Endothelial cell of umbilical vein (primary cell): ENCODE results near the gene SPRYD3. TPM values are rescaled to one million over a fixed set of nuclear protein-coding genes. Genes with fewer than 3 reads are reported as not detected.

Experiments
- BruUV-seq: library from RNA; stranded (reverse); fragments of 400-500 nt; replicated peaks from 2 replicates; lab custom pipeline; 2021; lab: Mats Ljungman, UMichigan
- CTCF ChIA-PET: fragments of 300-600, 350-600 bp; sonication (Branson Sonifier 250); formaldehyde crosslinking; loops from one replicate; lab custom pipeline; 2021; ENCODE audit warnings: antibody characterized with exemption, inconsistent platforms; lab: Charles Lee
- POLR2A ChIA-PET: fragments of 300-600, 350-600 bp; sonication (Branson Sonifier 250); formaldehyde crosslinking; loops from one replicate; lab custom pipeline; 2021; ENCODE audit warnings: antibody characterized with exemption, inconsistent platforms; lab: Charles Lee
- DNase-seq: peaks from one replicate; pipeline ENCODE4 v3.0.0-alpha.2; 2011; ENCODE audit warnings: low read depth, low spot score
- FAIRE-seq: peaks from 2 replicates; lab custom pipeline; 2011; peaks lifted over from hg19 to GRCh38; lab: Jason Lieb, UNC
- H2AFZ ChIP-seq: 2 replicates; pipeline ENCODE4 v1.6.0; 2012; ENCODE audit warnings: low read depth, low read length, control low read depth, inconsistent platforms
- H3K27ac ChIP-seq: 2 replicates; pipeline ENCODE4 v1.5.1; 2011; ENCODE audit warnings: low read depth, mild to moderate bottlenecking, control low read depth, low read length, moderate library complexity; ENCODE audit not compliant: insufficient read depth
- H3K27me3 ChIP-seq, 2 experiments: 2 replicates each; pipeline versions ENCODE4 v1.6.0 to v1.6.1; 2011; ENCODE audit warnings: low read length in 2 of 2, mixed read lengths in 1 of 2; ENCODE audit not compliant: control insufficient read depth in 2 of 2, insufficient read depth in 2 of 2
- H3K36me3 ChIP-seq, 2 experiments: 2 replicates in 1 of 2; 3 replicates in 1 of 2; pipeline ENCODE4 v1.5.1; 2011; ENCODE audit warnings: low read length in 2 of 2, mild to moderate bottlenecking in 1 of 2, moderate library complexity in 1 of 2; ENCODE audit not compliant: control insufficient read depth in 2 of 2, insufficient read depth in 2 of 2; ENCODE audit errors: extremely low read depth in 1 of 2
- H3K4me1 ChIP-seq: 3 replicates; pipeline ENCODE4 v1.5.1; 2011; ENCODE audit warnings: mild to moderate bottlenecking, low read length; ENCODE audit not compliant: control insufficient read depth, insufficient read depth; ENCODE audit errors: extremely low read depth
- H3K4me2 ChIP-seq: 2 replicates; pipeline ENCODE4 v1.6.1; 2011; ENCODE audit warnings: low read length, control low read depth, mixed read lengths; ENCODE audit not compliant: insufficient read depth
- H3K4me3 ChIP-seq, 3 experiments: fragments of 200-600 bp in 1 of 3; sonication (generic), shearing (Covaris generic) in 1 of 3; replicated peaks in 1 of 3; 2 replicates each; pipeline ENCODE4 v1.5.1; 2011 to 2016; ENCODE audit warnings: control low read depth in 3 of 3, low read length in 3 of 3, mild to moderate bottlenecking in 2 of 3, inconsistent platforms in 1 of 3, low read depth in 1 of 3, moderate library complexity in 1 of 3; ENCODE audit not compliant: insufficient read depth in 1 of 3
- H3K79me2 ChIP-seq: 2 replicates; pipeline ENCODE4 v1.6.0; 2012; ENCODE audit warnings: low read length, inconsistent platforms; ENCODE audit not compliant: control insufficient read depth, insufficient read depth
- H3K9ac ChIP-seq: replicated peaks from 2 replicates; pipeline ENCODE3; 2011; ENCODE audit warnings: low read length, control low read depth; ENCODE audit not compliant: insufficient read depth; ENCODE audit errors: extremely low read depth
- H3K9me1 ChIP-seq: replicated peaks from 3 replicates; pipeline ENCODE4 v1.6.0; 2011; ENCODE audit warnings: mild to moderate bottlenecking, low read length; ENCODE audit not compliant: control insufficient read depth, insufficient read depth; ENCODE audit errors: extremely low read depth
- H3K9me3 ChIP-seq: replicated peaks from 2 replicates; pipeline ENCODE4 v1.5.1; 2012; ENCODE audit warnings: low read length, inconsistent platforms; ENCODE audit not compliant: control insufficient read depth, insufficient read depth
- H4K20me1 ChIP-seq: replicated peaks from 2 replicates; pipeline ENCODE3; 2011; ENCODE audit warnings: mild to moderate bottlenecking, low read length; ENCODE audit not compliant: control insufficient read depth, insufficient read depth; ENCODE audit errors: extremely low read depth
- CTCF ChIP-seq, 2 donors: IDR thresholded peaks; 1 replicate in 1 of 2; 2 replicates in 1 of 2; pipeline ENCODE4 v1.5.1; 2011; ENCODE audit warnings: low read length in 2 of 2, mild to moderate bottlenecking in 2 of 2, moderate library complexity in 2 of 2, control low read depth in 1 of 2, inconsistent platforms in 1 of 2, low read depth in 1 of 2; ENCODE audit not compliant: insufficient read depth in 1 of 2; ENCODE audit errors: extremely low read depth in 1 of 2
- EZH2 ChIP-seq: IDR thresholded peaks from 2 replicates; pipeline ENCODE4 v1.6.1; 2012; ENCODE audit warnings: borderline replicate concordance, low read depth, mild to moderate bottlenecking, moderate library complexity, low read length, inconsistent platforms; ENCODE audit not compliant: severe bottlenecking
- FOS ChIP-seq: IDR thresholded peaks from 2 replicates; pipeline ENCODE4 v1.6.1; 2011; ENCODE audit warnings: mild to moderate bottlenecking, low read length, moderate library complexity, borderline replicate concordance; ENCODE audit not compliant: insufficient read depth
- GATA2 ChIP-seq: IDR thresholded peaks from 2 replicates; pipeline ENCODE4 v1.7.0; 2011; ENCODE audit warnings: low read depth, mild to moderate bottlenecking, moderate library complexity, mixed read lengths, low read length; ENCODE audit not compliant: insufficient read length, insufficient read depth
- JUN ChIP-seq: IDR thresholded peaks from 2 replicates; pipeline ENCODE4 v1.6.1; 2011; ENCODE audit warnings: borderline replicate concordance, low read depth; ENCODE audit not compliant: insufficient read length, insufficient read depth
- MYC ChIP-seq: IDR thresholded peaks from one replicate; pipeline ENCODE4 v1.6.1; 2011; ENCODE audit warnings: mild to moderate bottlenecking, low read depth, low read length
- POLR2A ChIP-seq: IDR thresholded peaks from 2 replicates; pipeline ENCODE4 v1.6.1; 2012; ENCODE audit warnings: low read depth, mild to moderate bottlenecking, control low read depth, low read length
- POLR2AphosphoS5 ChIP-seq: IDR thresholded peaks from 2 replicates; pipeline ENCODE4 v1.6.1; 2012; ENCODE audit warnings: low read depth, mild to moderate bottlenecking, control low read depth, low read length, moderate library complexity; ENCODE audit not compliant: insufficient read depth
- dilution Hi-C: fragments of 300-500 bp; cut with MboI; formaldehyde crosslinking; loops from one replicate; pipeline ENCODE4 v1.15.0; 2019; ENCODE audit warnings: low sequenced_read_pairs; ENCODE audit not compliant: extremely low pct_ligation_motif_present
- intact Hi-C: fragments of 100-400 bp; cut with micrococcal nuclease; formaldehyde crosslinking; loops from one replicate; pipeline ENCODE4 v1.10.0; 2022
- polyA plus RNA-seq, 4 experiments: library from polyadenylated mRNA; depleted of rRNA in 3 of 4; stranded (reverse) in 3 of 4; unstranded in 1 of 4; fragments of >200 nt; gene quantifications; 2 replicates each; pipeline versions ENCODE4 v1.2.1 to v1.2.3, GENCODE V29; 2011 to 2012; ENCODE audit warnings: missing spikeins in 1 of 4
- total RNA-seq: library from RNA; stranded (reverse); gene quantifications from 2 replicates; pipeline ENCODE4 v1.2.3, GENCODE V29; 2021
- TF ChIP-seq, protein P1 (sequence below): IDR thresholded peaks from 2 replicates; pipeline ENCODE4 v1.6.1; 2011; ENCODE audit not compliant: insufficient read depth, insufficient read length

The SPRYD3 gene
- total and polyA plus RNA-seq, 2 donors (not counting 3 experiments of a cell fraction or from before 2014, with no cell fraction given), result 38.6 to 39.2 TPM

- no peak for FAIRE-seq
- CTCF ChIA-PET, result no interaction called here
- dilution Hi-C loops, result no loop called here
Observed at GRCh38 chr12:53115891-53116648, 36.9 kb upstream of the SPRYD3 start.

More at GRCh38 chr12:53115891-53116648, 36.9 kb upstream of the SPRYD3 start:
- Histone ChIP-seq H3K27me3 (no peaks in the 10 kb centered on the region), H3K4me2 (no peak overlapping the region), H3K27ac (no peak overlapping the region), H3K4me3 (no peak overlapping the region), H3K9me3 (no peaks in the 10 kb centered on the region), H3K4me1 (no peaks in the 10 kb centered on the region), H2AFZ (no peak overlapping the region), H3K9me1 (no peaks in the 10 kb centered on the region), H3K9ac (no peak overlapping the region), H3K36me3 (no peaks in the 10 kb centered on the region), H4K20me1 (no peaks in the 10 kb centered on the region), H3K79me2 (no peaks in the 10 kb centered on the region)
- intact Hi-C loops, result no loop called here
- POLR2A ChIA-PET, result no interaction called here
- TF ChIP-seq FOS, result no peak
- no peak for TF ChIP-seq POLR2A
- TF ChIP-seq, protein P1, sequence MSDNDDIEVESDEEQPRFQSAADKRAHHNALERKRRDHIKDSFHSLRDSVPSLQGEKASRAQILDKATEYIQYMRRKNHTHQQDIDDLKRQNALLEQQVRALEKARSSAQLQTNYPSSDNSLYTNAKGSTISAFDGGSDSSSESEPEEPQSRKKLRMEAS, result no peak
- TF ChIP-seq CTCF (IDR thresholded peaks at IDR 0.05; ENCODE audit: extremely low read depth in 1 of 2, insufficient read depth in 1 of 2, low read depth in 1 of 2, low read length in 2 of 2), result no peak
- no peak for TF ChIP-seq JUN
- no peak for TF ChIP-seq POLR2AphosphoS5
- TF ChIP-seq MYC, result no peak
- TF ChIP-seq EZH2, result no peak
- TF ChIP-seq GATA2, result no peak
- no TSS peak for BruUV-seq
- no peak for DNase-seq
